Measurements from ENCODE around the gene NFS1.
A peak's percentile ranks its signal among the peaks of the same experiment; 100 is the strongest.
"Not testable (repeated sequence)": the region's sequence is repeated elsewhere in the genome, so short reads cannot be mapped to it uniquely, and the experiment has no call there.

NFS1 gene

GRCh38 chr20:35699127-35699956 lies at the start of gene NFS1, which contains the start of gene ROMO1:
Gene NFS1 (minus strand): TSS chr20:35699352. CDS start chr20:35699288, 64 bp downstream.
Gene ROMO1 (plus strand): TSS chr20:35699405. CDS start chr20:35699633, 228 bp downstream.
- DNase-seq (ENCODE audit: low spot score): peak; percentile 98

- not testable (repeated sequence) for DNase-seq (ENCODE audit: low spot score)
Observed at GRCh38 chr20:35744492-35744841, 45.3 kb upstream of the NFS1 start.

GRCh38 chr20:35743693-35744491 lies 44.7 kb upstream of the NFS1 start:
- no peak for DNase-seq (ENCODE audit: low spot score)

- peak; percentile 10 for DNase-seq (ENCODE audit: low spot score)
Observed at GRCh38 chr20:35742741-35743523, 43.8 kb upstream of the NFS1 start.

GRCh38 chr20:35741892-35742740 lies 43.0 kb upstream of the NFS1 start, which contains the start of gene RBM39:
Gene RBM39 (minus strand): TSS chr20:35742260. CDS start chr20:35740874, 1,386 bp downstream.
- peak; percentile 95 for DNase-seq (ENCODE audit: low spot score)

GRCh38 chr20:35739294-35740163 lies 40.4 kb upstream of the NFS1 start:
- DNase-seq (ENCODE audit: low spot score): no peak

- no peak for DNase-seq (ENCODE audit: low spot score)
Observed at GRCh38 chr20:35738410-35739179, 39.4 kb upstream of the NFS1 start.

GRCh38 chr20:35737865-35738333 lies 38.7 kb upstream of the NFS1 start:
- no peak for DNase-seq (ENCODE audit: low spot score)

GRCh38 chr20:35735826-35736470 lies 36.8 kb upstream of the NFS1 start:
- no peak for DNase-seq (ENCODE audit: low spot score)

GRCh38 chr20:35734777-35735649 lies 35.9 kb upstream of the NFS1 start:
- no peak for DNase-seq (ENCODE audit: low spot score)

- DNase-seq (ENCODE audit: low spot score): no peak
Observed at GRCh38 chr20:35734374-35734773, 35.2 kb upstream of the NFS1 start.

GRCh38 chr20:35732644-35732982 lies 33.5 kb upstream of the NFS1 start:
- DNase-seq (ENCODE audit: low spot score): no peak

- no peak for DNase-seq (ENCODE audit: low spot score)
Observed at GRCh38 chr20:35731862-35732643, 32.9 kb upstream of the NFS1 start.

- no peak for DNase-seq (ENCODE audit: low spot score)
Observed at GRCh38 chr20:35731469-35731788, 32.3 kb upstream of the NFS1 start.

- no peak for DNase-seq (ENCODE audit: low spot score)
Observed at GRCh38 chr20:35730583-35731468, 31.7 kb upstream of the NFS1 start.
